GM19035 (cell line): ENCODE data around the gene SEMA3A.

Experiments used
- ATAC-seq: cut with Tn5 transposase; IDR thresholded peaks from one replicate; pipeline ENCODE4 v1.9.1; 2021; ENCODE audit not compliant: unreplicated experiment

Gene SEMA3A

GRCh38 chr7:84196084-84196503, 1.5 kb upstream of the SEMA3A start:
- ATAC-seq, result no peak

GRCh38 chr7:84195295-84196060, 889 bp upstream of the SEMA3A start:
- no peak for ATAC-seq

GRCh38 chr7:84193747-84194146, 842 bp downstream of the SEMA3A start:
- ATAC-seq, result no peak

GRCh38 chr7:84191842-84192241, 2.7 kb downstream of the SEMA3A start:
- ATAC-seq, result no peak

GRCh38 chr7:84191261-84191660, 3.3 kb downstream of the SEMA3A start:
- no peak for ATAC-seq

GRCh38 chr7:84190016-84190705, 4.4 kb downstream of the SEMA3A start:
- no peak for ATAC-seq

- ATAC-seq, result no peak
Observed at GRCh38 chr7:84188786-84189405, 5.7 kb downstream of the SEMA3A start.

GRCh38 chr7:84187813-84188510, 6.6 kb downstream of the SEMA3A start:
- ATAC-seq, result no peak

GRCh38 chr7:84187087-84187805, 7.3 kb downstream of the SEMA3A start:
- ATAC-seq, result no peak

GRCh38 chr7:84183741-84184140, 10.8 kb downstream of the SEMA3A start:
- ATAC-seq, result no peak

- no peak for ATAC-seq
Observed at GRCh38 chr7:84182301-84182700, 12.3 kb downstream of the SEMA3A start.

GRCh38 chr7:84181628-84182027, 13.0 kb downstream of the SEMA3A start:
- no peak for ATAC-seq

- no peak for ATAC-seq
Observed at GRCh38 chr7:84177758-84178412, 16.7 kb downstream of the SEMA3A start.

- ATAC-seq, result no peak
Observed at GRCh38 chr7:84176716-84177115, 17.9 kb downstream of the SEMA3A start.

- ATAC-seq, result no peak
Observed at GRCh38 chr7:84175461-84175860, 19.1 kb downstream of the SEMA3A start.

- ATAC-seq, result no peak
Observed at GRCh38 chr7:84170646-84171045, 23.9 kb downstream of the SEMA3A start.

GRCh38 chr7:84162584-84162983, 32.0 kb downstream of the SEMA3A start:
- ATAC-seq, result no peak

- ATAC-seq, result no peak
Observed at GRCh38 chr7:84162125-84162524, 32.5 kb downstream of the SEMA3A start.

GRCh38 chr7:84161398-84161797, 33.2 kb downstream of the SEMA3A start:
- ATAC-seq, result no peak

GRCh38 chr7:84159435-84159834, 35.2 kb downstream of the SEMA3A start:
- ATAC-seq, result no peak
